Right lobe of liver (tissue), 4 donors: ENCODE results near the gene SIPA1.

Experiments
- POLR2A ChIP-seq: fragments of 450-650 bp; IDR thresholded peaks from one replicate; pipeline ENCODE4 v1.6.1; 2017; ENCODE audit warnings: antibody characterized with exemption, mild to moderate bottlenecking
- TF ChIP-seq, protein P1 (sequence below), 4 donors: fragments of 200-600 bp in 3 of 4; fragments of 450-650 bp in 1 of 4; IDR thresholded peaks; one replicate each; pipeline versions ENCODE4 v1.5.1 to v1.8.0; 2016 to 2022; ENCODE audit warnings: antibody characterized with exemption in 4 of 4, mild to moderate bottlenecking in 2 of 4
- donor health status: DM: no; HTN: no; CAD: no.
- donor health status: DM: no; HTN: no; CAD: no.
- donor health status: DM: no; HTN: yes; CAD: no.

DNA sequence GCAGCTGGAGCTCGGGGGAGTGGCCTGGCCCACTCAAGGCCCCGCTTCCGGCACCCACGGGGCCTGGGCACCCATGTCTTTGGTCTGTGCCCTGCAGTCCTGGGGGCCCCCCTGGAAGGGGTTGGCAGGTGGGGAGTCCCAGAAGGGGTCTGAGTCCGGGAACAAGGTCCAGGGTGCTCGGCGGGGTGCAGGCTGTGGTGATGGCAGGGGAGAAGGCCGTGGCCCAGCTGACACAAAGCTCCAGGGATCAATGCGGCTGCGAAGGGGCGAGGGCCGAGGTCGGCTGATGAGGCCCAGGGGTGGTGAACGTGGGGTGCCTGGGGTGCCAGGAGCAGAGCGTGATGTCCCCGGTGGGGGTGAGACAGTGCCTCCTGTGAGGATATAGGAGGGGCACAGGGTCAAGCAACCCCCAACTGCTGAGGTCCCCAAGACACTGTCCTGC is 39.6 kb upstream of the SIPA1 start:
- no peak for TF ChIP-seq POLR2A
- TF ChIP-seq, protein P1, sequence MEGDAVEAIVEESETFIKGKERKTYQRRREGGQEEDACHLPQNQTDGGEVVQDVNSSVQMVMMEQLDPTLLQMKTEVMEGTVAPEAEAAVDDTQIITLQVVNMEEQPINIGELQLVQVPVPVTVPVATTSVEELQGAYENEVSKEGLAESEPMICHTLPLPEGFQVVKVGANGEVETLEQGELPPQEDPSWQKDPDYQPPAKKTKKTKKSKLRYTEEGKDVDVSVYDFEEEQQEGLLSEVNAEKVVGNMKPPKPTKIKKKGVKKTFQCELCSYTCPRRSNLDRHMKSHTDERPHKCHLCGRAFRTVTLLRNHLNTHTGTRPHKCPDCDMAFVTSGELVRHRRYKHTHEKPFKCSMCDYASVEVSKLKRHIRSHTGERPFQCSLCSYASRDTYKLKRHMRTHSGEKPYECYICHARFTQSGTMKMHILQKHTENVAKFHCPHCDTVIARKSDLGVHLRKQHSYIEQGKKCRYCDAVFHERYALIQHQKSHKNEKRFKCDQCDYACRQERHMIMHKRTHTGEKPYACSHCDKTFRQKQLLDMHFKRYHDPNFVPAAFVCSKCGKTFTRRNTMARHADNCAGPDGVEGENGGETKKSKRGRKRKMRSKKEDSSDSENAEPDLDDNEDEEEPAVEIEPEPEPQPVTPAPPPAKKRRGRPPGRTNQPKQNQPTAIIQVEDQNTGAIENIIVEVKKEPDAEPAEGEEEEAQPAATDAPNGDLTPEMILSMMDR (IDR thresholded peaks at IDR 0.05): no peak
